Testis (tissue), 2 donors: ENCODE measurements around the gene SEL1L3.

Source experiments
- POLR2A ChIP-seq: fragments of 450-650 bp; IDR thresholded peaks from one replicate; pipeline ENCODE4 v1.6.1; 2017; ENCODE audit warnings: antibody characterized with exemption, mild to moderate bottlenecking, moderate library complexity
- TF ChIP-seq, protein P1 (sequence below), 3 experiments: fragments of 450-650 bp in 2 of 3; fragments of 200-600 bp in 1 of 3; sonication (generic) in 1 of 3; IDR thresholded peaks; one replicate each; pipeline ENCODE4 v1.5.1; 2016 to 2019; ENCODE audit warnings: antibody characterized with exemption in 3 of 3, mild to moderate bottlenecking in 2 of 3, moderate library complexity in 1 of 3

DNA sequence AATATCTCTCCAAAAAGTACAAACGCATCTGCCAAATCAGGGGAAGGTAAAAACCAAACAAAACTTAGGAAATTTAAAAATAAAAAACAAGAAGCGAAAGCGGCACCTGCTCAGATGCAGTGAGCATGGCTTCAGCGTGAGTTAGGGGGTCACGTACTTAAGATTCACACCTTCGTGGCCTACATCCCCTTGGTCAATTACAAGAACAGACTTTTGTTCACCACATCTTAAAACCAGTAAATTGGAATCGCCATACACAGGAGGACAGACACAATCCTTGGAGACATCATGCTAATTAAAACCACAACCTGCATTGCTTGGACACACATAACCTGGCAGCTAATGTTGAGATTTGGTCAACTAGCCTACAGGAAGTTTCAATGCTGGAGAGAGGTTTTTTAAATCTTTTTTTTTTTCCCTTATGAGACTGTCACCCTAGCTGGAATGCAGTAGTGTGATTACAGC lies 12.5 kb upstream of the SEL1L3 start:
- TF ChIP-seq POLR2A: no peak
- TF ChIP-seq, protein P1, sequence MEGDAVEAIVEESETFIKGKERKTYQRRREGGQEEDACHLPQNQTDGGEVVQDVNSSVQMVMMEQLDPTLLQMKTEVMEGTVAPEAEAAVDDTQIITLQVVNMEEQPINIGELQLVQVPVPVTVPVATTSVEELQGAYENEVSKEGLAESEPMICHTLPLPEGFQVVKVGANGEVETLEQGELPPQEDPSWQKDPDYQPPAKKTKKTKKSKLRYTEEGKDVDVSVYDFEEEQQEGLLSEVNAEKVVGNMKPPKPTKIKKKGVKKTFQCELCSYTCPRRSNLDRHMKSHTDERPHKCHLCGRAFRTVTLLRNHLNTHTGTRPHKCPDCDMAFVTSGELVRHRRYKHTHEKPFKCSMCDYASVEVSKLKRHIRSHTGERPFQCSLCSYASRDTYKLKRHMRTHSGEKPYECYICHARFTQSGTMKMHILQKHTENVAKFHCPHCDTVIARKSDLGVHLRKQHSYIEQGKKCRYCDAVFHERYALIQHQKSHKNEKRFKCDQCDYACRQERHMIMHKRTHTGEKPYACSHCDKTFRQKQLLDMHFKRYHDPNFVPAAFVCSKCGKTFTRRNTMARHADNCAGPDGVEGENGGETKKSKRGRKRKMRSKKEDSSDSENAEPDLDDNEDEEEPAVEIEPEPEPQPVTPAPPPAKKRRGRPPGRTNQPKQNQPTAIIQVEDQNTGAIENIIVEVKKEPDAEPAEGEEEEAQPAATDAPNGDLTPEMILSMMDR (IDR thresholded peaks at IDR 0.05): no peak
